Endodermal cell (in vitro differentiated cells): ENCODE measurements around the gene LILRA6. TPM values are rescaled to one million over a fixed set of nuclear protein-coding genes. Genes with fewer than 3 reads are reported as not detected.

Experiments
- DNase-seq: peaks from one replicate; pipeline ENCODE4 v3.0.0-alpha.2; 2017
- H3K27ac ChIP-seq: 2 replicates; pipeline ENCODE4 v1.5.1; 2013; ENCODE audit warnings: mild to moderate bottlenecking, low read depth, low read length, moderate library complexity
- H3K27me3 ChIP-seq: 2 replicates; pipeline ENCODE4 v1.6.1; 2013; ENCODE audit warnings: mild to moderate bottlenecking, low read length, moderate library complexity; ENCODE audit not compliant: insufficient read depth, control insufficient read depth, poor library complexity, severe bottlenecking
- H3K36me3 ChIP-seq: 2 replicates; pipeline ENCODE4 v1.7.0; 2013; ENCODE audit warnings: mild to moderate bottlenecking, low read length, moderate library complexity; ENCODE audit not compliant: control insufficient read depth, insufficient read depth
- H3K4me1 ChIP-seq: one replicate; pipeline ENCODE4 v1.7.0; 2013; ENCODE audit warnings: low read length; ENCODE audit not compliant: control insufficient read depth, insufficient read depth
- H3K4me3 ChIP-seq: 2 replicates; pipeline ENCODE4 v1.5.1; 2013; ENCODE audit warnings: mild to moderate bottlenecking, low read length, moderate library complexity
- H3K9ac ChIP-seq: 2 replicates; pipeline ENCODE4 v1.6.1; 2013; ENCODE audit warnings: mild to moderate bottlenecking, low read length, moderate library complexity; ENCODE audit not compliant: poor library complexity, severe bottlenecking; ENCODE audit errors: extremely low read depth
- H3K9me3 ChIP-seq: 2 replicates; pipeline ENCODE4 v1.6.1; 2013; ENCODE audit warnings: mild to moderate bottlenecking, low read length, moderate library complexity; ENCODE audit not compliant: control insufficient read depth
- H3K27ac Mint-ChIP-seq: 2 replicates; pipeline ENCODE4 v1.8.0; 2020; ENCODE audit warnings: mixed read lengths
- H3K27me3 Mint-ChIP-seq: 2 replicates; pipeline ENCODE4 v1.8.0; 2021; ENCODE audit warnings: mild to moderate bottlenecking, mixed read lengths; ENCODE audit not compliant: insufficient read depth
- H3K36me3 Mint-ChIP-seq: 2 replicates; pipeline ENCODE4 v1.8.0; 2020; ENCODE audit warnings: low read depth, mixed read lengths
- H3K4me1 Mint-ChIP-seq: 2 replicates; pipeline ENCODE4 v1.8.0; 2020; ENCODE audit warnings: mixed read lengths
- H3K4me3 Mint-ChIP-seq: 2 replicates; pipeline ENCODE4 v1.8.0; 2020; ENCODE audit warnings: mild to moderate bottlenecking, moderate library complexity, mixed read lengths
- H3K9me3 Mint-ChIP-seq: 2 replicates; pipeline ENCODE4 v1.8.0; 2020; ENCODE audit warnings: mild to moderate bottlenecking, mixed read lengths
- CTCF ChIP-seq: fragments of 200-600 bp; sonication (generic); conservative IDR thresholded peaks from 2 replicates; pipeline ENCODE4 v1.5.0; 2021; ENCODE audit warnings: antibody characterized with exemption, mild to moderate bottlenecking
- WGBS, 2 experiments: methylation state at CpG; one replicate each; pipeline versions ENCODE4 v1.1.5 to v1.1.7; 2013; ENCODE audit warnings: missing lambda C conversion rate in 2 of 2, mixed read lengths in 1 of 2; ENCODE audit not compliant: insufficient coverage in 1 of 2, insufficient read length in 1 of 2; 5-methylcytosine and 5-hydroxymethylcytosine counted together
- total RNA-seq, 2 donors: library from RNA; stranded (reverse); fragmentation: NEBNext Ultra II Directional in 1 of 2; extraction: Animal tissue kit (Norgen Biotek cat#: 25700) in 1 of 2; gene quantifications; 2 replicates in 1 of 2; 3 replicates in 1 of 2; pipeline ENCODE4 v1.2.1, GENCODE V29; 2021

The LILRA6 gene
- total RNA-seq, 2 donors from 2014 or later: not detected

- Histone ChIP-seq H3K27me3 (no peaks in the 10 kb centered on the region), H3K9me3 (no peaks in the 10 kb centered on the region), H3K36me3 (no peaks in the 10 kb centered on the region), H3K4me3 (no peak overlapping the region), H3K9ac (no peak overlapping the region), H3K4me1 (no peaks in the 10 kb centered on the region), H3K27ac (no peak overlapping the region)
- Mint-ChIP-seq H3K36me3 (no peaks in the 10 kb centered on the region), H3K4me1 (no peaks in the 10 kb centered on the region), H3K27ac (no peak overlapping the region), H3K27me3 (peaks cover 9% of the 10 kb centered on the region), H3K9me3 (no peaks in the 10 kb centered on the region), H3K4me3 (no peak overlapping the region)
- TF ChIP-seq CTCF: no peak
- peak; percentile 32 for DNase-seq
- 81 to 89% methylated on average over 12 to 23 of the region's 23 CpGs for WGBS, 2 experiments
Observed at GRCh38 chr19:54253331-54254194, 11.0 kb upstream of the LILRA6 start.

DNA sequence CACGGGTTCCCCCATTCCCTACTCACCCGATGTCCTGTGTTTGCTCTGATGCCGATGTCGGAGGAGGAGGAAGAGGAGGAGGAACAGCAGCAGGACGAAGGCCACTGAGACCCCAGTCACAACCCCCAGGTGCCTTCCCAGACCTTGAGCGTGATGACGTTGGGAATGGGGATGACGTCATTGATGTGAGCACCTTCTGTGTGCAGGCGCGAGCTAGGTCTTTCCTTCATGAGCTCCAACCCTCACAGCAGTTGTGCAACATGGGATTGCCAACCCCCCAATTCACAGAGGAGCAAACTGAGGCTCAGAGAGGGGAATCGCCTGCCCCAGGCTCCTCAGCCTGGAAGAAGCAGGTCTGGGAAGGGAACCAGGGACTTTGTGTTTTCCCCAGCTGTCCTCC is 10.3 kb upstream of the LILRA6 start:
- H3K36me3 Mint-ChIP-seq: no peaks in the 10 kb centered on the region
- no peaks in the 10 kb centered on the region for H3K4me1 Mint-ChIP-seq
- peaks cover 10% of the 10 kb centered on the region for H3K27me3 Mint-ChIP-seq
- WGBS, 2 experiments: 94 to 100% methylated on average over 1 to 11 of the region's 11 CpGs
- TF ChIP-seq CTCF: no peak
- Histone ChIP-seq H3K27ac (no peak overlapping the region), H3K9ac (no peak overlapping the region), H3K4me3 (no peak overlapping the region), H3K4me1 (no peaks in the 10 kb centered on the region), H3K36me3 (no peaks in the 10 kb centered on the region), H3K9me3 (no peaks in the 10 kb centered on the region), H3K27me3 (no peaks in the 10 kb centered on the region)
- H3K27ac Mint-ChIP-seq: no peak overlapping the region
- H3K9me3 Mint-ChIP-seq: no peaks in the 10 kb centered on the region
- H3K4me3 Mint-ChIP-seq: no peak overlapping the region
- no peak for DNase-seq

DNA sequence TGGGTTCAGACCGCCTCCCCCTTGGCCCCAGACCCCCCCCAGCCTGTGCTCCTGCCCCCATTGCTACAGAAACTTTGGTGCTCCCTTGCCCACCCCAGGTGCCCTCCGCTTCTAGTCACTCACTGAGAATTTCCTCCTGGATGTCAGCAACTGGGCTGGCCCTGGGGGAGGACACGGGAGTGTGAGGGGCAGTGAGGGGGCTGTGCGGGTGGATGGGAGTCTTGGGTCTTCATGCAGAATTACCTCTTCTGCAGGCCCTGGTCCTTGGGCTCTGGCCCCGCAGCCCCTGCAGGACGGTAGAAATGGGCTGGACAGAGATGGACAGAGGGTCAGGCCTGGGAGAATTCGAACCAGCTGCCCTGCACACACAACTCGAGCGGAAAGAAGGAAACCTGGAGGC is 9.7 kb upstream of the LILRA6 start:
- Mint-ChIP-seq H3K27me3 (peaks cover 14% of the 10 kb centered on the region), H3K4me3 (no peak overlapping the region), H3K27ac (no peak overlapping the region), H3K9me3 (no peaks in the 10 kb centered on the region), H3K36me3 (no peaks in the 10 kb centered on the region), H3K4me1 (no peaks in the 10 kb centered on the region)
- H3K36me3 ChIP-seq: no peaks in the 10 kb centered on the region
- H3K4me1 ChIP-seq: no peaks in the 10 kb centered on the region
- H3K27ac ChIP-seq: no peak overlapping the region
- no peaks in the 10 kb centered on the region for H3K9me3 ChIP-seq
- no peak overlapping the region for H3K9ac ChIP-seq
- no peak overlapping the region for H3K4me3 ChIP-seq
- DNase-seq: no peak
- TF ChIP-seq CTCF: no peak
- WGBS, 2 experiments: 84 to 87% methylated on average over 4 to 9 of the region's 9 CpGs
- no peaks in the 10 kb centered on the region for H3K27me3 ChIP-seq
